Measurements from ENCODE around the gene ZNF329. TPM values are rescaled to one million over a fixed set of nuclear protein-coding genes. Genes with fewer than 3 reads are reported as not detected.
A peak's percentile ranks its signal among the peaks of the same experiment; 100 is the strongest.

ZNF329 gene
- total and polyA plus RNA-seq, 9 of the 15 experiments (the other 6 are each of a cell fraction or from before 2014, with no cell fraction given) = 0.21 to 3.6 (median 2.2) TPM

DNA sequence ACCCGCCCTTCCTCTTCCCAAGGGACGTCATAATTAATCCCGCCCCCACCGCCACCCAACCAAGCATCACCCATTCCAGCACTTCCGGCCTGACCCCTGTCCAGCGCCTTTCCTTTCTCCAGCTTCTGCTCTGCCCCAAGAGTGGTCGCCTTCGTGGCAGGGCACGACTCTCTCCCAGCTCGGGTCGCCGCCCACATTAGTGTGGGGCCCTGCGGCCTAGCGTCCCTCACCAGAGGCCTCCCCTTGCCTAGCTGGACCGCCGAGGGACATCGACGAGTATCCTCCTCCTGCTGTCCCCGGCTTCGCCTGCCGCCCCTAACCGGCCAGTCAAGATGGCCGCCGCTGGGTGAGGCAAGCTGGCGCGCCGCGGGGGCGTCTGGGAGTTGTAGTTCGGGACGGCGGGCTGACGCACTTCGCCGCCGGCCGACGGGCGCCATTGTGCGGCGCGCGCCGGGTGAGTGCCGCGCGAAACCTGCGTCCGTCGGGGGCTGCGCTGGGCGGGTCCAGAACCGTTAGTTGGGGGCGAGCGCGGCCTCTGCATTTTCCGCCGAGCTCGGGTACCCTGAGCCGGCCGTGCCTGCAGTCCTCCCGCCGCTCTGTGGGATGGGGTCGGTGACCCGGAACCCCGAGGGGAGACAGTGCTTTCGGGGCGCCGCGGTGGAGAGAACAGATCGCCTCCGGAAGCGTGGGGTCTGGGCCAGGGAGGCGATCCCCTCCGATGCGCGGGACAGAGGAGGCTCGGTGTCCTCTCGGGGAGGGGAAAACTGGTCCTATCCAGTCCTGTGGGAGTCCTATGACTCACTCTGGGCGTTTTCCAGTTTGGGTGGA is 32.6 kb upstream of the ZNF329 start, which contains the start of gene ZNF274 (continued):
- TF ChIP-seq ZNF764 (CRISPR knock-in tag; IDR thresholded peaks at IDR 0.05; ENCODE audit: low read depth) (no peak), RAD21 (CRISPR knock-in tag; conservative IDR thresholded peaks at IDR 0.05 in 1 of 2, IDR thresholded peaks at IDR 0.05 in 1 of 2) (no peak), PHB (CRISPR knock-in tag; IDR thresholded peaks at IDR 0.05) (peak; percentile 47), ZNF121 (CRISPR knock-in tag; conservative IDR thresholded peaks at IDR 0.05) (no peak), ARID1B (IDR thresholded peaks at IDR 0.05) (peak; percentile 70), DLX4 (CRISPR knock-in tag; IDR thresholded peaks at IDR 0.05) (no peak), ZNF12 (CRISPR knock-in tag; IDR thresholded peaks at IDR 0.05) (peak; percentile 54; the same call in 1 of the 2 replicates), MLLT1 (IDR thresholded peaks at IDR 0.05) (peak in 1 of 2 experiments; percentile 40; a peak in 1 of 4 replicates), NEUROD1 (IDR thresholded peaks at IDR 0.05; ENCODE audit: borderline replicate concordance, low read depth, low read length, partially characterized antibody) (peak; percentile 52), ZNF197 (CRISPR knock-in tag; IDR thresholded peaks at IDR 0.05; ENCODE audit: low read depth) (no peak), FOXP4 (CRISPR knock-in tag; IDR thresholded peaks at IDR 0.05; ENCODE audit: borderline replicate concordance) (no peak), STAT5B (CRISPR knock-in tag; IDR thresholded peaks at IDR 0.05) (no peak), ZNF408 (CRISPR knock-in tag; IDR thresholded peaks at IDR 0.05; ENCODE audit: low read depth) (no peak), RBFOX2 (IDR thresholded peaks at IDR 0.05; ENCODE audit: low read depth, low read length) (peak; percentile 99), SPI1 (IDR thresholded peaks at IDR 0.05; ENCODE audit: borderline replicate concordance, low read depth, low read length) (peak; percentile 69; the same call in 1 of the 2 replicates), MECOM (CRISPR knock-in tag; IDR thresholded peaks at IDR 0.05) (no peak), HDGF (IDR thresholded peaks at IDR 0.05) (no peak), FOXM1 (IDR thresholded peaks at IDR 0.05; ENCODE audit: low read depth) (no peak), FOXM1 (CRISPR knock-in tag; IDR thresholded peaks at IDR 0.05; ENCODE audit: low read depth) (peak; percentile 60; the same call in 1 of the 2 replicates), TARDBP (IDR thresholded peaks at IDR 0.05) (peak; percentile 36; the same call in 1 of the 2 replicates), ZNF140 (CRISPR knock-in tag; IDR thresholded peaks at IDR 0.05) (no peak), CC2D1A (IDR thresholded peaks at IDR 0.05) (no peak), PHF21A (IDR thresholded peaks at IDR 0.05; ENCODE audit: borderline replicate concordance, low read depth) (no peak), GABPB2 (CRISPR knock-in tag; conservative IDR thresholded peaks at IDR 0.05) (no peak), CBX2 (IDR thresholded peaks at IDR 0.05; ENCODE audit: insufficient read depth, low read length, poor library complexity, severe bottlenecking) (no peak)

Measured in K562 (cell line).